Panc1 (cell line): ENCODE results near the gene FBXO31. TPM values are rescaled to one million over a fixed set of nuclear protein-coding genes. Genes with fewer than 3 reads are reported as not detected.

ENCODE experiments used
- ATAC-seq: fragments of 200-7000 bp; cut with Tn5 transposase; 2 replicates; pipeline ENCODE4 v1.9.1; 2020; ENCODE audit warnings: mild to moderate bottlenecking, moderate library complexity
- BruUV-seq: library from RNA; stranded (reverse); fragments of 400-500 nt; replicated peaks from 2 replicates; lab custom pipeline; 2021; lab: Mats Ljungman, UMichigan
- CTCF ChIA-PET: fragments of 300-600 bp; sonication (Branson Sonifier 250); formaldehyde crosslinking; loops from one replicate; lab custom pipeline; 2022; ENCODE audit warnings: antibody characterized with exemption; lab: Charles Lee
- POLR2A ChIA-PET: fragments of 300-600 bp; sonication (Branson Sonifier 250); formaldehyde crosslinking; loops from one replicate; lab custom pipeline; 2022; ENCODE audit warnings: antibody characterized with exemption; lab: Charles Lee
- DNase-seq: peaks from one replicate; pipeline ENCODE4 v3.0.0-alpha.2; 2010; ENCODE audit warnings: low read depth, low spot score
- H3K27ac ChIP-seq: 2 replicates; pipeline ENCODE4 v1.5.1; 2011; ENCODE audit warnings: mild to moderate bottlenecking, low read length, inconsistent platforms
- H3K27me3 ChIP-seq: fragments of 200-500 bp; sonication (Bioruptor generic); 2 replicates; pipeline ENCODE4 v1.6.0; 2014; ENCODE audit warnings: low read length, inconsistent platforms; ENCODE audit not compliant: control insufficient read depth, insufficient read depth
- H3K36me3 ChIP-seq: fragments of 200-500 bp; sonication (Bioruptor generic); 2 replicates; pipeline ENCODE4 v1.5.1; 2014; ENCODE audit warnings: inconsistent platforms, mild to moderate bottlenecking, low read length, moderate library complexity; ENCODE audit not compliant: control insufficient read depth, insufficient read depth
- H3K4me1 ChIP-seq: 2 replicates; pipeline ENCODE4 v1.5.1; 2011; ENCODE audit warnings: inconsistent platforms, mild to moderate bottlenecking, low read length, moderate library complexity; ENCODE audit not compliant: control insufficient read depth, insufficient read depth
- H3K4me3 ChIP-seq, 2 experiments: 2 replicates each; pipeline ENCODE4 v1.5.1; 2011 to 2012; ENCODE audit warnings: low read depth in 2 of 2, low read length in 2 of 2, mild to moderate bottlenecking in 2 of 2, inconsistent platforms in 1 of 2, moderate library complexity in 1 of 2
- H3K9me3 ChIP-seq: fragments of 200-500 bp; sonication (Bioruptor generic); 2 replicates; pipeline ENCODE4 v1.5.1; 2014; ENCODE audit warnings: low read depth, mild to moderate bottlenecking, inconsistent platforms, low read length, moderate library complexity; ENCODE audit not compliant: control insufficient read depth, insufficient read depth
- CTCF ChIP-seq: fragments of 450-650 bp; IDR thresholded peaks from 2 replicates; pipeline ENCODE4 v1.5.1; 2017; ENCODE audit warnings: mild to moderate bottlenecking
- POLR2AphosphoS5 ChIP-seq: IDR thresholded peaks from 2 replicates; pipeline ENCODE4 v1.6.1; 2012; ENCODE audit warnings: mild to moderate bottlenecking, low read depth, low read length, moderate library complexity
- REST ChIP-seq, 2 experiments: IDR thresholded peaks; 2 replicates each; pipeline ENCODE4 v1.6.1; 2011 to 2012; ENCODE audit warnings: low read depth in 2 of 2, control low read depth in 1 of 2, low read length in 1 of 2, mild to moderate bottlenecking in 1 of 2, moderate library complexity in 1 of 2; ENCODE audit not compliant: insufficient read depth in 1 of 2
- SIN3A ChIP-seq: IDR thresholded peaks from 2 replicates; pipeline ENCODE4 v1.6.1; 2012; ENCODE audit warnings: low read depth, mild to moderate bottlenecking, low read length, moderate library complexity, borderline replicate concordance; ENCODE audit not compliant: insufficient read depth
- TCF7L2 ChIP-seq: IDR thresholded peaks from 2 replicates; pipeline ENCODE4 v1.6.1; 2011; ENCODE audit warnings: mild to moderate bottlenecking, low read depth, low read length, inconsistent platforms
- in situ Hi-C: cut with HindIII; loops from 2 replicates; pipeline ENCODE4 v1.10.0; 2016; ENCODE audit warnings: low sequenced_read_pairs, low pct_unique_long_range_greater_than_20kb
- intact Hi-C: fragments of 100-400 bp; cut with micrococcal nuclease; formaldehyde crosslinking; loops from one replicate; pipeline ENCODE4 v1.10.0; 2022; ENCODE audit not compliant: unreplicated experiment
- total RNA-seq: library from RNA; stranded (reverse); gene quantifications from one replicate; pipeline ENCODE4 v1.2.1, GENCODE V29; 2021; ENCODE audit not compliant: unreplicated experiment

The FBXO31 gene
- total RNA-seq, 1 experiment from 2014 or later: 22.4 TPM

- intact Hi-C loops: no loop called here
- POLR2A ChIA-PET: no interaction called here
- BruUV-seq: no TSS peak
- Histone ChIP-seq H3K4me3 (no peak overlapping the region), H3K36me3 (no peaks in the 10 kb centered on the region), H3K4me1 (no peaks in the 10 kb centered on the region), H3K27me3 (no peaks in the 10 kb centered on the region), H3K9me3 (no peaks in the 10 kb centered on the region), H3K27ac (no peak overlapping the region)
- ATAC-seq: no peak
- TF ChIP-seq SIN3A: no peak
- no peak for TF ChIP-seq CTCF
- TF ChIP-seq REST (IDR thresholded peaks at IDR 0.05; ENCODE audit: insufficient read depth in 1 of 2, low read depth in 2 of 2, low read length in 1 of 2): no peak
- TF ChIP-seq POLR2AphosphoS5: no peak
- TF ChIP-seq TCF7L2: no peak
- in situ Hi-C loops: no loop called here
- no peak for DNase-seq
- CTCF ChIA-PET: no interaction called here
These were observed 32.3 kb downstream of the FBXO31 start for GRCh38 chr16:87351320-87351698.

GRCh38 chr16:87350681-87351319, 32.8 kb downstream of the FBXO31 start:
- H3K4me1 ChIP-seq: no peaks in the 10 kb centered on the region
- no peaks in the 10 kb centered on the region for H3K27me3 ChIP-seq
- BruUV-seq: no TSS peak
- no peak overlapping the region for H3K27ac ChIP-seq
- DNase-seq: no peak
- ATAC-seq: no peak
- CTCF ChIA-PET: no interaction called here
- intact Hi-C loops (no loop called here), in situ Hi-C loops (no loop called here)
- no peak overlapping the region for H3K4me3 ChIP-seq
- no peaks in the 10 kb centered on the region for H3K9me3 ChIP-seq
- no peak for TF ChIP-seq POLR2AphosphoS5
- no peak for TF ChIP-seq REST (IDR thresholded peaks at IDR 0.05; ENCODE audit: insufficient read depth in 1 of 2, low read depth in 2 of 2, low read length in 1 of 2)
- no peak for TF ChIP-seq CTCF
- TF ChIP-seq SIN3A: no peak
- TF ChIP-seq TCF7L2: no peak
- POLR2A ChIA-PET: no interaction called here
- H3K36me3 ChIP-seq: no peaks in the 10 kb centered on the region
